ENCODE measurements around the gene LRRC63.
"Not testable (repeated sequence)": the region's sequence is repeated elsewhere in the genome, so short reads cannot be mapped to it uniquely, and the experiment has no call there.

DNA sequence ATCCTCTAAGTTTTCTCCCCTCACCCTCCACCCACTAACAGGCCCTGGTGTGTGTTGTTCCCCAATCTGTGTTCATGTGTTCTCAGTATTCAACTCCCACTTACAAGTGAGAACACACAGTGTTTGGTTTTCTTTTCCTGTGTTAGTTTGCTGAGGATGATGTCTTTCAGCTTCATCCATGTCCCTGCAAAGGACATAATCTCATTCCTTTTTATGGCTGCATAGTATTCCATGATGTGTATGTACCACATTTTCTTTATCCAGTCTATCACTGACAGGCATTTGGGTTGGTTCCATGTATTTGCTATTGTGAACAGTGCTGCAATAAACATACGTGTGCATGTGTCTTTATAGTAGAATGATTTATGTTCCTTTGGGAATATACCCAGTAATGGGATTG is 3.0 kb downstream of the LRRC63 start:
- TF ChIP-seq POLR2A (IDR thresholded peaks at IDR 0.05) = not testable (repeated sequence)
- TF ChIP-seq, protein P1, sequence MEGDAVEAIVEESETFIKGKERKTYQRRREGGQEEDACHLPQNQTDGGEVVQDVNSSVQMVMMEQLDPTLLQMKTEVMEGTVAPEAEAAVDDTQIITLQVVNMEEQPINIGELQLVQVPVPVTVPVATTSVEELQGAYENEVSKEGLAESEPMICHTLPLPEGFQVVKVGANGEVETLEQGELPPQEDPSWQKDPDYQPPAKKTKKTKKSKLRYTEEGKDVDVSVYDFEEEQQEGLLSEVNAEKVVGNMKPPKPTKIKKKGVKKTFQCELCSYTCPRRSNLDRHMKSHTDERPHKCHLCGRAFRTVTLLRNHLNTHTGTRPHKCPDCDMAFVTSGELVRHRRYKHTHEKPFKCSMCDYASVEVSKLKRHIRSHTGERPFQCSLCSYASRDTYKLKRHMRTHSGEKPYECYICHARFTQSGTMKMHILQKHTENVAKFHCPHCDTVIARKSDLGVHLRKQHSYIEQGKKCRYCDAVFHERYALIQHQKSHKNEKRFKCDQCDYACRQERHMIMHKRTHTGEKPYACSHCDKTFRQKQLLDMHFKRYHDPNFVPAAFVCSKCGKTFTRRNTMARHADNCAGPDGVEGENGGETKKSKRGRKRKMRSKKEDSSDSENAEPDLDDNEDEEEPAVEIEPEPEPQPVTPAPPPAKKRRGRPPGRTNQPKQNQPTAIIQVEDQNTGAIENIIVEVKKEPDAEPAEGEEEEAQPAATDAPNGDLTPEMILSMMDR (IDR thresholded peaks at IDR 0.05 in 8 of 11, conservative IDR thresholded peaks at IDR 0.05 in 3 of 11) = not testable (repeated sequence)
